Activated CD4-positive, alpha-beta T cell treated with anti-CD3 and anti-CD28 coated beads, Interleukin-2, Interleukin-4, amounts not matched to agents 100 ng/mL and 50 ng/mL, durations not matched to agents 16 hours and 8 hours (primary cell): ENCODE measurements around the gene REPIN1.

Experiments used
- DNase-seq: peaks from one replicate; pipeline ENCODE4 v3.0.0-alpha.2; 2020; ENCODE audit warnings: low spot score

REPIN1 gene

DNA sequence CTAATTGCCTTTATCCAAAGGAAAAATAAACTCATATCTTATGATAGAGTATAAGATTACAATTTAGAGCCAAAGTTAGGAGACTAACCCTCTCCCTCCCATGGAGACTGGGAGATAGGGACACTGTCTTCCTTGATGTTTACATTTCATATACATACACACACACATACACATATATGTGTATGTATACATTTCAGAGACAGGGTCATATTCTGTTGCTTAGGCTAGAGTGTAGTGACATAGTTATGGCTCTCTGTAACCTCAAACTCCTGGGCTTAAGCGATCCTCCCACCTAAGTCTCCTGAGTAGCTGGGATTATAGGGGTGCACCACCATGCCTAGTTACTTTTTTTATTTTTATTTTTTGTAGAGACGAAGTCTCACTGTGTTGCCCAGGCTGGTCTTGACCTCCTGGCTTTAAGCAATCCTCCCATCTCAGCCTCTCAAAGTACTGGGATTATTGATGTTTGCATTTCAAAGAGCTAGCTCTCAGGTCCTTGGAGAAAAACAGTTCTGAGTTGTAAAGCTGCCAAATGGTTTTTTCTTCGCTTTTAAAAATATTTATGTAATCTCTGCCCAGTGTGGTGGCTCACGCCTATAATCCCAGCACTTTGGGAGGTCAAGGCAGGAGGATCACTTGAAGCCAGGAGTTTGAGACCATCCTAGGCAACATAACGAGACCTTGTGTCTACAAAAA lies 8.1 kb upstream of the REPIN1 start:
- DNase-seq = no peak

GRCh38 chr7:150361402-150361801 lies 7.2 kb upstream of the REPIN1 start:
- DNase-seq = no peak

- DNase-seq = no peak
Measured at GRCh38 chr7:150361807-150362621, 6.6 kb upstream of the REPIN1 start.

DNA sequence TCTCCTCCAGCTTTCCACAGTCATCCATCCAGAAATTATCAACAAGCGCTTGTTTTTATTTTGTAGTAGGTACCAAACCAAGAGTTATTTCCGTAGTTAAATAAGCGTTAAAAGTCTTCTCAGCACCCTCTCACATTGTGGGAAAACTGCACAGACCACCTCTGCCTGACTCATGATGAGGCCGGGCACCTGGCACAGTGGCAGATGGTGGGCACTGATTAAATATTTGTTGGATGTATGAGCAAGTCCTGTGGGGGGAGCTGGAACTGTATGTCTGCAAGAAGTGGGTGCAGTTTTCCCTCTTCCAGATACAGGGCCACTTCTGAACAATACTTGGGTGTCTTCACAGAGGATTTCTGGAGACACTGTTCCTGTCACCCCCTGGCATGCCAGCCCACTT lies 5.3 kb upstream of the REPIN1 start:
- no peak for DNase-seq

- no peak for DNase-seq
Measured at GRCh38 chr7:150363872-150364271, 4.8 kb upstream of the REPIN1 start.

DNA sequence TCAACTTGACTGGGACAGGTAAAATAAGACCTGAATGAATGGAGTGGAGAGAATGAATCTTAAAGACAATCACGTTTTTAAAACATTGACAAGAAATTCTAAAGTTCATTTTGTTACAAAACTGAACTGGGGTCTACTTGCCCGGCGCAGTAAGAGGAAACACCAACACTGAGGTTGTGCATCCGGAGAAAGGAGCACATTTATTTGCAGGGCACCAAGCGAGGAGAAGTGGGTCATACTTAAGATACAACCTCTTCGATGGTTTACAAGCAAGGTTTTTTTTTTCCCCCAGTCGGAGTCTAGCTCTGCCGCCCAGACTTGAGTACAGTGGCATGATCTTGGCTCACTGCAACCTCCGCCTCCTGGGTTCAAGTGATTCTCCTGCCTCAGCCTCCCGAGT lies 3.4 kb upstream of the REPIN1 start:
- DNase-seq = no peak

GRCh38 chr7:150365673-150366398 lies 2.8 kb upstream of the REPIN1 start:
- no peak for DNase-seq

DNA sequence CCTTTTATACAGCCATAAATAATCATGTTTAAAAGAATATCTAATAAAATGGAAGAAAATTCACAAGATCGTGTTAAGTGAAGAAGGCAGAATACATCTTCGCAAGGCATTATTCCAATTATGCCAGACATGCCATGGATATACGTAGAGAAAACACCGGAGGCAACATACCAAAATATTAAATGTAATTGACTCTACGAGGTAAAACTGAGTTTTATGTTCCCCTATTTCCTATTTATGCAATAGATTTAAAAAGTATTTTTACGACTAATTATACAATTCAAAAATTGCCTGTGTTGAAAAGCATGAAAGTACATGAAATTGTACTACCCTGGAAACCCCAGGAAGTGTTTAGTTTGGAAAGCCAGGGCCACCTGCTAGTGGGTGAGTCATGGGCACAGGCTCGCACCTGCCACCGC lies 936 bp upstream of the REPIN1 start:
- DNase-seq = no peak

DNA sequence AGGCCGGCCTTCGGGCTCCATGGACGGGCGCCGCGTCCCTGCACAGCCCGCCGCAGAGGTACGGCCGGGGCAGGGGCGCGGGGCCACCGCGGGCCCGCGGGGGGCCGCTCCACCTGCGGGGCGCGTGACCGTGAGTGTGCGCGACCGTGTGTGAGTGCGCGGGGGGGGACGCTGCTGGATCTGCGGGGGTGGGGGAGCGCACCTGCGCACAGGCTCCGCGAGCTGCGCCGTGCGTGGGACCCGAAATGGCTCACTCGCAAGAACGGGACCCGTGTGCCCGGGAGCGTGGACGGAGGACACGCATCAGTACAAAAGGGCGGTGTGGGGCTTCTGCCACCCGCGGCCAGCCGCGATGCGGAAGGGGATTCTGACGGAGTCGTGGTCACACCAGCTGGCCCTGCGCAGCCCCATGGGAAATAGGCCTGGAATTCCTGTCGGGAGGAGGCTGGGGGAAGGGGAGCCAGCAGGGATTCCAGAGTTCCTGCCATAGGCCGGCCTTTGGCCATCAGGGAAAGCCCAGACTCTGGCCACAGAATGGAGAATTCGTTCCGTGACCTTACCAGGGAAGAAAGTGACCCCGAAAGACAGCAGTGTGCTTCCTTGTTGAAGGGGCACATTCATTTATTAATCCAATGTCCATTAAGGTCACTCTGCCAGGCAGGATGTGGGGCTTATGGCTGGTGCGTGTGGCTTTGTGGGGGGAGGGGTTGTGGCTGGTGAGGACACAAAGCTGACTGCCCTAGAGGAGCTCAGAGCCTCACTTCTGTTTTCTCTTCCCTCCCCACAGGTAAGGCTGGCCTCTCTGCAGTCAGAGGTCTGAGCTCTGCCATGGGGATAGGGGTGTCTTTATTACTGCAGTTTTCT lies 494 bp downstream of the REPIN1 start:
- no peak for DNase-seq

DNA sequence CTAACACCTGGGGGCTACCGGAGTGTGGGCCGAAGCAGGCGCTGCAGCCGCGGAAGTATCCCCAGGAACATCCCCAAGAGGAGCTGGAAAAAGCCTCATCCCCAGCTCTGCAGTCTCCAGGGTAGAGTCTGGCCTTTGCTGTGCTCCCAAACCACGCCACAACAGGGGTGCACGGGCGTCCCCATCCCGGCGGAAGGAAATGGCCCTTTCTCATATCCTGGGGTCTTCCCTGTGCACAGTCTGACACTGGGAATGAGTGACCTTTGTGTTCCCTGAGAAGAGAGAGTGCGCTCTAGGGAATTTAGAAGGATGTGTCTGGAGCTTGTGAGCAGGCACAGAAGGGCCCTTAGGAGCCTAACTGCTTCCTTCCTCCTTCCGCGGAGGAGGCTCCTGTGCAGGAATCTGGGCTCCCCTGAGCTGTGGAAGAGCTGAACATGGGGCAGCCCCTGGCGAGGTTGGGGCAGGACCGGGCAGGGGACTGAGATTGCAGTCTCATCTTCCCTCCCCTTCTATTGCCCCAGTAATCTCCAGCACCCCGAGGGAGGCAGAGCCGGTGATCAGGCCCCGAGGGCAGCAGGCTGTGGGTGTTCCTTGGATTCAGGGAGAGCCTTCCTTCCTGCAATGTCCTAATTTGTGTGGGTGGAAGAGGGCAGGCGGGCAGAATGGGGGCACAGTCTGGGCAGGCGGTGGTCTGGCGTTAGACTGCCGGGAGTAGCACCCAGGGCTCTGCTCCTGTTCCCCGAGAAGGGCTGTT lies 1.3 kb downstream of the REPIN1 start:
- DNase-seq = no peak

- no peak for DNase-seq
Measured at GRCh38 chr7:150370612-150371071, 2.0 kb downstream of the REPIN1 start.

DNA sequence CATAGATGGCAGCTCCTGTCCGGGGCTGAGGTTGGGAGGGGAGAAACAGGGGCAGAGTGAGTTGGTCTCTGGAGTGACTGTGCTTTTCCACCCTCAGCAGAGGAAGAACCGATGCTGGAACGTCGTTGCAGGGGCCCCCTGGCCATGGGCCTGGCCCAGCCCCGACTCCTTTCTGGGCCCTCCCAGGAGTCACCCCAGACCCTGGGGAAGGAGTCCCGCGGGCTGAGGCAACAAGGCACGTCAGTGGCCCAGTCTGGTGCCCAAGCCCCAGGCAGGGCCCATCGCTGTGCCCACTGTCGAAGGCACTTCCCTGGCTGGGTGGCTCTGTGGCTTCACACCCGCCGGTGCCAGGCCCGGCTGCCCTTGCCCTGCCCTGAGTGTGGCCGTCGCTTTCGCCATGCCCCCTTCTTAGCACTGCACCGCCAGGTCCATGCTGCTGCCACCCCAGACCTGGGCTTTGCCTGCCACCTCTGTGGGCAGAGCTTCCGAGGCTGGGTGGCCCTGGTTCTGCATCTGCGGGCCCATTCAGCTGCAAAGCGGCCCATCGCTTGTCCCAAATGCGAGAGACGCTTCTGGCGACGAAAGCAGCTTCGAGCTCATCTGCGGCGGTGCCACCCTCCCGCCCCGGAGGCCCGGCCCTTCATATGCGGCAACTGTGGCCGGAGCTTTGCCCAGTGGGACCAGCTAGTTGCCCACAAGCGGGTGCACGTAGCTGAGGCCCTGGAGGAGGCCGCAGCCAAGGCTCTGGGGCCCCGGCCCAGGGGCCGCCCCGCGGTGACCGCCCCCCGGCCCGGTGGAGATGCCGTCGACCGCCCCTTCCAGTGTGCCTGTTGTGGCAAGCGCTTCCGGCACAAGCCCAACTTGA lies 2.7 kb downstream of the REPIN1 start:
- no peak for DNase-seq

DNA sequence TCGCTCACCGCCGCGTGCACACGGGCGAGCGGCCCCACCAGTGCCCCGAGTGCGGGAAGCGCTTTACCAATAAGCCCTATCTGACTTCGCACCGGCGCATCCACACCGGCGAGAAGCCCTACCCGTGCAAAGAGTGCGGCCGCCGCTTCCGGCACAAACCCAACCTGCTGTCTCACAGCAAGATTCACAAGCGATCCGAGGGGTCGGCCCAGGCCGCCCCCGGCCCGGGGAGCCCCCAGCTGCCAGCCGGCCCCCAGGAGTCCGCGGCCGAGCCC lies 3.3 kb downstream of the REPIN1 start:
- no peak for DNase-seq

GRCh38 chr7:150372271-150373048 lies 3.8 kb downstream of the REPIN1 start:
- DNase-seq = no peak

DNA sequence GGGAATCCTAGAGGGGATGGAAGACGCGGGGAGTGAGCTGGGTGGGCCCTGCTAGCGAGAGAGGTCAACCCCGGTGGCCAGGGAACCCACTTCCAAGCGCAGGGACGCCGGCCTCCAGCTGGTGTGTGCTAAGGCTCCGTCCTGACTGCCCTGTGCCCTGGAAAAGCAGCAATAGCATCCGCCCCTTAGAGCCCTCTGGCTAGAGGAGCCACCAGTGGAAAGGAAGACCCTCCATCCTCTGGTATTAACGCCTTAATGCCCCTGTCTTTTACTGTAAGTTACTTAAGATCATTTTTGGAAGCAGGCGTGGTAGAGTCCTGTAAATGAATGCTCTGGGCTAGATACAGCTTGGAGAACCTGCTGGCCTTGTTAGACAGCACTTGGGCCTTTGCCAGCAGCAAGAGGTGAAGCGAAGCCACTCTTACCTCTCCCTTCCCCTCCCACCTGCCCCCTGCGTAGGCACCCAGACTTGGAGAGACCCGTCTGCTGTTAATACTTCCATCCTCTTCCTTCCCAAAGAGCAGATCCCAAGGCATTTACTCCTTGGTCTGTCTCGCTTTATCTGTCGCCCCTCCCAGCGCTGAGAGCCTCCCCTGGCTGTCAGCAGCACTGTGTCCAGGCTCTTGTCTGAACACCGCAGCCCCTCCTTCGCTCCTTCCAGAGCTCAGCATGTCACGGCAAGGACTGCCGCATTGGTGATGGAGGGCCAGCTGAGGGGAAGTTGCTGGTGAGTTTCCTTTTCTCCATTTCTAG lies 4.6 kb downstream of the REPIN1 start:
- no peak for DNase-seq

DNA sequence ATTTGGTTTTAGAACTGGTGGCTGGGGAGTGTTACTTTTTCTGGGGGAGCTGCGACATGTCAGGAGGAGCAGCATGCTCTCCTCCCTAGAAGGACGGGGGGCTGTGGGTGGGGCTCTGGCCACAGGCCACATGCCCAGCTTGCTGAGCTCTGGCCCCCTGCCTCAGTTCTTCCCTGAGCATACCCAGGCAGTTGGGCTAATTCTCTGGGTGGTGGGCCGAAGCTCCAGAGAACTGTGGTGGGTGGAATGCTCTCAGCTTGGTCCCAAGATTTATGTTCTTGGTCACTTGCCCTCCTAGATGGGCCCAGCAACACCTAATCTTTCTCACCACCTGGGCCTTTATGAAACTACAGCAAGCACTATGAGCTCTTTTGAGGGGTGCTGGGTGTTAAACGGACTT lies 5.4 kb downstream of the REPIN1 start:
- no peak for DNase-seq

DNA sequence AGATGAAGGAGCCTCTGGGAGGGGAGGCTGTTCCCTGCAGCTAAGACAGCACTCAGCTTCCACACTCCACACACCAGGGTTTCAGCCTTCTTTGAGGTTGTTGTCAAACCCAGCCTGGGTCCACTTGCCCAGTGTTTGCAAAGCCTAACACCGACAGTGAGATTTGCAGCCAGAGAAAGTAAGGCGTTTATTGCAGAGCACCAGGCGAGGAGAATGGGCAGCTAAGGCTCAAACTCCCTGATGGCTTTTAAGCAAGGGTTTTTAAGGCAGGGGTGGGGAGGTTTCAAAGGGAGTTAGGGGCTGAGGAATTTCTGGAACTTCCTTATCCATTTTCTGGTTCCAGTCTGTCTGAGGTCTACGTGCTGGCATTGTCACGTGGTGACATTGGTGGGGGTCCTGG lies 5.8 kb downstream of the REPIN1 start:
- DNase-seq = no peak

GRCh38 chr7:150375662-150376521 lies 7.3 kb downstream of the REPIN1 start:
- no peak for DNase-seq
